Esophagus squamous epithelium (tissue), 5 donors: Measurements from ENCODE around the gene CENPP. TPM values are rescaled to one million over a fixed set of nuclear protein-coding genes. Genes with fewer than 3 reads are reported as not detected.
A peak's percentile ranks its signal among the peaks of the same experiment; 100 is the strongest.

ENCODE experiments used
- DNase-seq: peaks from one replicate; lab custom pipeline; 2025; lab: John Stamatoyannopoulos, UW
- H3K27ac ChIP-seq, 4 donors: fragments of 200-600 bp; sonication (generic); one replicate each; pipeline ENCODE4 v1.5.1; 2016 to 2019; ENCODE audit warnings: mild to moderate bottlenecking in 1 of 4
- H3K27me3 ChIP-seq, 4 donors: fragments of 200-600 bp; sonication (generic); 1 replicate in 3 of 4; 2 replicates in 1 of 4; pipeline versions ENCODE4 v1.5.1 to v1.6.0; 2017 to 2021; ENCODE audit warnings: antibody characterized with exemption in 1 of 4
- H3K36me3 ChIP-seq, 3 donors: fragments of 200-600 bp; sonication (generic); one replicate each; pipeline ENCODE4 v1.5.1; 2016 to 2019
- H3K4me1 ChIP-seq, 3 donors: fragments of 200-600 bp; sonication (generic); one replicate each; pipeline ENCODE4 v1.5.1; 2017 to 2019
- H3K4me3 ChIP-seq, 4 donors: fragments of 200-600 bp; sonication (generic); 1 replicate in 3 of 4; 2 replicates in 1 of 4; pipeline ENCODE4 v1.5.1; 2016 to 2019; ENCODE audit warnings: mild to moderate bottlenecking in 2 of 4, moderate library complexity in 1 of 4
- H3K9me3 ChIP-seq, 3 donors: fragments of 200-600 bp; sonication (generic); one replicate each; pipeline ENCODE4 v1.5.1; 2016 to 2019
- CTCF ChIP-seq, 6 experiments: fragments of 450-650 bp in 4 of 6; fragments of 200-600 bp in 2 of 6; sonication (generic) in 2 of 6; IDR thresholded peaks; one replicate each; pipeline ENCODE4 v1.5.1; 2016 to 2019; ENCODE audit warnings: antibody characterized with exemption in 6 of 6, mild to moderate bottlenecking in 4 of 6, moderate library complexity in 4 of 6
- POLR2A ChIP-seq, 4 donors: fragments of 450-650 bp; IDR thresholded peaks; one replicate each; pipeline ENCODE4 v1.6.1; 2017; ENCODE audit warnings: antibody characterized with exemption in 4 of 4, mild to moderate bottlenecking in 4 of 4, moderate library complexity in 3 of 4
- WGBS, 2 donors: methylation state at CpG; one replicate each; pipeline ENCODE4 v1.1.5; 2018; 5-methylcytosine and 5-hydroxymethylcytosine counted together
- intact Hi-C: fragments of 100-400 bp; cut with DNase I; formaldehyde crosslinking; loops from one replicate; pipeline ENCODE4 v1.15.0; 2022
- total RNA-seq, 4 donors: library from RNA; depleted of rRNA; stranded (reverse); fragments of >200 nt; gene quantifications; one replicate each; pipeline ENCODE4 v1.1.0, GENCODE V29; 2016
- donor health status: DM: yes; HTN: yes; CAD: no.

CENPP gene
- total RNA-seq, 4 donors from 2014 or later, result 6.0 to 10.7 (median 7.5) TPM

- DNase-seq, result no peak
- H3K4me3 ChIP-seq, result no peak overlapping the region
- H3K36me3 ChIP-seq, result no peaks in the 10 kb centered on the region
- no peaks in the 10 kb centered on the region for H3K27me3 ChIP-seq
- H3K9me3 ChIP-seq, result peaks cover 0 to 5% (median 0%) of the 10 kb centered on the region in 3 donors
- no peaks in the 10 kb centered on the region for H3K4me1 ChIP-seq
- peak overlapping the region in 1 of 4 donors; percentile 23 for H3K27ac ChIP-seq
- 47 to 50% methylated on average over 5 to 6 of the region's 7 CpGs for WGBS, 2 donors
- TF ChIP-seq CTCF (IDR thresholded peaks at IDR 0.05) (no peak), POLR2A (IDR thresholded peaks at IDR 0.05) (no peak)
- intact Hi-C loops, result no loop called here
Observed at GRCh38 chr9:92543972-92544371, 218.2 kb downstream of the CENPP start.

GRCh38 chr9:92545002-92545510 lies 219.3 kb downstream of the CENPP start:
- Histone ChIP-seq H3K36me3 (no peaks in the 10 kb centered on the region), H3K4me3 (no peak overlapping the region), H3K9me3 (peaks cover 0 to 5% (median 0%) of the 10 kb centered on the region in 3 donors), H3K27ac (no peak overlapping the region), H3K4me1 (no peaks in the 10 kb centered on the region), H3K27me3 (no peaks in the 10 kb centered on the region)
- 89 to 100% methylated on average over 2 to 6 of the region's 33 CpGs for WGBS, 2 donors
- TF ChIP-seq POLR2A (IDR thresholded peaks at IDR 0.05) (no peak), CTCF (IDR thresholded peaks at IDR 0.05) (no peak)
- intact Hi-C loops, result no loop called here
- DNase-seq, result no peak

- TF ChIP-seq CTCF (IDR thresholded peaks at IDR 0.05) (no peak), POLR2A (IDR thresholded peaks at IDR 0.05) (no peak)
- H3K27me3 ChIP-seq, result no peaks in the 10 kb centered on the region
- WGBS, 2 donors, result 80 to 84% methylated on average over 3 of the region's 3 CpGs
- no peaks in the 10 kb centered on the region for H3K4me1 ChIP-seq
- intact Hi-C loops, result no loop called here
- no peak overlapping the region for H3K27ac ChIP-seq
- peaks cover 0 to 5% (median 0%) of the 10 kb centered on the region in 3 donors for H3K9me3 ChIP-seq
- H3K36me3 ChIP-seq, result no peaks in the 10 kb centered on the region
- DNase-seq, result no peak
- no peak overlapping the region for H3K4me3 ChIP-seq
Observed at GRCh38 chr9:92547356-92547755, 221.6 kb downstream of the CENPP start.

DNA sequence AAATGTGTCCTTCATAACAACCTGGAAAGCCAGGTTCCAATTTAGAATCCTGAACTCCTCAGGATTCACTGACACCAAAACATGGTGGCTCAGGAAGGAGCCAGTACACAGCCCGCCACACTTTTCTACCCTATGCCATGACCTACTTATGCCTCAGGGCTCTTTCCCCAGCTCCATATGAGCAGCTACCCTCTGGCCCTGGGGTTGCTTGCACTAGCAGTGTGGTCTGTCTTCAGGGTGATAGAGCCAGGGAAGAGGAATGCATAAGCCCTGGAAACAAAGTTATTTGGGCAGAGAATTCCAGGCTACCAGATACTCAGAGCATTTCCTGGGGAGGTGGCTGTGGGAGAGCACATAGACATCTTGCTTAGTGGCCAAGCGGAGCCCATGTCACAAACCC lies 225.0 kb downstream of the CENPP start:
- H3K9me3 ChIP-seq, result no peaks in the 10 kb centered on the region
- intact Hi-C loops, result no loop called here
- TF ChIP-seq POLR2A (IDR thresholded peaks at IDR 0.05) (no peak), CTCF (IDR thresholded peaks at IDR 0.05) (no peak)
- 96 to 100% methylated on average over 2 of the region's 2 CpGs for WGBS, 2 donors
- H3K4me1 ChIP-seq, result no peaks in the 10 kb centered on the region
- no peaks in the 10 kb centered on the region for H3K36me3 ChIP-seq
- no peak for DNase-seq
- H3K4me3 ChIP-seq, result no peak overlapping the region
- no peaks in the 10 kb centered on the region for H3K27me3 ChIP-seq
- H3K27ac ChIP-seq, result no peak overlapping the region

DNA sequence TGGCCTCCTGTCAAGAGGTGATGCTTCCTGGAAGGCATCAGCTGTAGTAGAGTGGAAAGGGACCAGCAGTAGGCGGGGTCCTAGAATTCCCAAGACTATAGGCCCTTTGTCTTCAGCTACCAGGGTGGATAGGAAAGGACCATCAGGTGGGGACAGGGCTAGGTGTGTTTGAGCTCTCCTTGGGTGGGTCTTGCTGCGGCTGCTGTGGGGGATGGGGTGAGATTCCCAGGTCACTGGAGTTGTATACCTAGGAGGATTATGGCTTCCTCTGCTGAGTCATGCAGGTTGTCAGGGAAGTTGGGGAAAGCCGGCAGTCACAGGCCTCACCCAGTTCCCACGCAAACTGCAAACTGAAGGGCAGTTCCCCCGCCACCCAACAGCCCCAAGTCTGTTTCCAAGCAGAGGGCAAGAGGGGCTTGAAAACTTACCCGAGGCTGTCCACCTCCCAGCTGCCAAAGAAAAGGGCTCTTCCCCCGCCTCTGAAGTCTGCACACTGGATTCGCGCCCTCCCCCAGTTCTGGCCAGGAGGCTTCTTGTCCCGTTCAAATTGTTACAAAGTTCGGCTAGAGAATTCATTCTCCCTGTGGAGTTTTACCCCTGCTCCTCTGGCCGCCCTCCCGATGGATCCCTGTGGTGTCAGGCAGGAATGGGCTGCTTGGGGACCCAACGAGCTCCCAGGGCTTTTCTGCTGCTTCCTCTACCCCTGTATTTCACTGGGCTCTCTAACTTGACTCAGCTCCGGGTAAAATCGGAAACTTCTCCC lies 233.0 kb downstream of the CENPP start:
- H3K27me3 ChIP-seq, result no peaks in the 10 kb centered on the region
- no peak overlapping the region for H3K4me3 ChIP-seq
- H3K9me3 ChIP-seq, result no peaks in the 10 kb centered on the region
- 71 to 88% methylated on average over 11 to 14 of the region's 16 CpGs for WGBS, 2 donors
- H3K36me3 ChIP-seq, result no peaks in the 10 kb centered on the region
- intact Hi-C loops, result no loop called here
- no peak for TF ChIP-seq CTCF (IDR thresholded peaks at IDR 0.05)
- no peak for TF ChIP-seq POLR2A (IDR thresholded peaks at IDR 0.05)
- H3K4me1 ChIP-seq, result peaks cover 8 to 49% (median 10%) of the 10 kb centered on the region in 3 donors
- DNase-seq, result no peak
- peak overlapping the region in 3 of 4 donors; percentile 8 to 72 (median 48) for H3K27ac ChIP-seq
